Vagina (tissue), 2 donors: Measurements from ENCODE around the gene NUDCD3.

Source experiments
- POLR2A ChIP-seq, 2 donors: fragments of 450-650 bp; IDR thresholded peaks; one replicate each; pipeline ENCODE4 v1.6.1; 2017; ENCODE audit warnings: antibody characterized with exemption in 2 of 2, mild to moderate bottlenecking in 2 of 2, moderate library complexity in 2 of 2
- TF ChIP-seq, protein P1 (sequence below), 3 experiments: fragments of 450-650 bp in 2 of 3; fragments of 200-600 bp in 1 of 3; sonication (generic) in 1 of 3; IDR thresholded peaks; one replicate each; pipeline ENCODE4 v1.5.1; 2017 to 2019; ENCODE audit warnings: antibody characterized with exemption in 3 of 3, mild to moderate bottlenecking in 2 of 3, moderate library complexity in 2 of 3

DNA sequence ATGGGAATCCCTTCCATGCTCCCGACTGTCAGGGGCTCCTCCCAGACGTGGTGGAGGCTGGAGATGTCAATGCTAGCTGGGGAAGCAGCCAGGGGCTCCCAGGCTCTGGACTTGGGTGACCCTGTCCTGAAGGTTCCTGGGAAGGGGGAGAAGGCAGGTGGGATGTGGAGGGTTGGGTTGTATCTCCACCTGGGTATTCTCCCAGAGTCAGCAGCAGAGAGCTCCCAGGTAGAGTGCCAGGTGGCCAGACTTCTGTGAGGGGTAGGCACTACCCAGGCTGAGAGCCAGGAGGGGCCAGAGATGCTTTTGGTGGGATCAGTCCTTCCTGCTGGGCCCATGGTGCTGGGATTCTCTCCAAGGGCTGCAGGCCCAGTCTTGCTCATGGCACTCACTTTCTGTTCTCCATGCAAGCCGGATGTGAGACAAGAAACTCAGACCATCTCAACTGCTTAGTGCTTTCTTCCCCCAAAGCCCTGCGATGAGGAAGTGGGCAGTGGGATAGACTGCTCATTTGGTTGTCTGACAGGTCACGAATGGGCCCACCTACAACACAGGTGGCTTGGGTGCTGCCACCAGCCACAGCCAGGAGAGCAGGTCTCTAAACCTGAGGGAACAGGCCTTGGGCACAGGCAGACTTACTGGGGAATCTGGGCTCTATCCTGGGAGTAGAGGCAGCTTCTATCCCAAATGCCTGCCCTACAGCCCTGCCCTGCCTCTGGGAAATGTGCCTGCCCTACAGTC, 112.6 kb downstream of the NUDCD3 start:
- TF ChIP-seq, protein P1, sequence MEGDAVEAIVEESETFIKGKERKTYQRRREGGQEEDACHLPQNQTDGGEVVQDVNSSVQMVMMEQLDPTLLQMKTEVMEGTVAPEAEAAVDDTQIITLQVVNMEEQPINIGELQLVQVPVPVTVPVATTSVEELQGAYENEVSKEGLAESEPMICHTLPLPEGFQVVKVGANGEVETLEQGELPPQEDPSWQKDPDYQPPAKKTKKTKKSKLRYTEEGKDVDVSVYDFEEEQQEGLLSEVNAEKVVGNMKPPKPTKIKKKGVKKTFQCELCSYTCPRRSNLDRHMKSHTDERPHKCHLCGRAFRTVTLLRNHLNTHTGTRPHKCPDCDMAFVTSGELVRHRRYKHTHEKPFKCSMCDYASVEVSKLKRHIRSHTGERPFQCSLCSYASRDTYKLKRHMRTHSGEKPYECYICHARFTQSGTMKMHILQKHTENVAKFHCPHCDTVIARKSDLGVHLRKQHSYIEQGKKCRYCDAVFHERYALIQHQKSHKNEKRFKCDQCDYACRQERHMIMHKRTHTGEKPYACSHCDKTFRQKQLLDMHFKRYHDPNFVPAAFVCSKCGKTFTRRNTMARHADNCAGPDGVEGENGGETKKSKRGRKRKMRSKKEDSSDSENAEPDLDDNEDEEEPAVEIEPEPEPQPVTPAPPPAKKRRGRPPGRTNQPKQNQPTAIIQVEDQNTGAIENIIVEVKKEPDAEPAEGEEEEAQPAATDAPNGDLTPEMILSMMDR (IDR thresholded peaks at IDR 0.05), result no peak
- no peak for TF ChIP-seq POLR2A (IDR thresholded peaks at IDR 0.05)
